Measurements from ENCODE around the gene NBAS.

NBAS gene

GRCh38 chr2:15560988-15561573 lies at the start of gene NBAS:
TSS of gene NBAS (minus strand) at chr2:15561334. CDS start at chr2:15561304, 30 bp downstream.
- peak; percentile 85 for DNase-seq (ENCODE audit: low spot score)

DNA sequence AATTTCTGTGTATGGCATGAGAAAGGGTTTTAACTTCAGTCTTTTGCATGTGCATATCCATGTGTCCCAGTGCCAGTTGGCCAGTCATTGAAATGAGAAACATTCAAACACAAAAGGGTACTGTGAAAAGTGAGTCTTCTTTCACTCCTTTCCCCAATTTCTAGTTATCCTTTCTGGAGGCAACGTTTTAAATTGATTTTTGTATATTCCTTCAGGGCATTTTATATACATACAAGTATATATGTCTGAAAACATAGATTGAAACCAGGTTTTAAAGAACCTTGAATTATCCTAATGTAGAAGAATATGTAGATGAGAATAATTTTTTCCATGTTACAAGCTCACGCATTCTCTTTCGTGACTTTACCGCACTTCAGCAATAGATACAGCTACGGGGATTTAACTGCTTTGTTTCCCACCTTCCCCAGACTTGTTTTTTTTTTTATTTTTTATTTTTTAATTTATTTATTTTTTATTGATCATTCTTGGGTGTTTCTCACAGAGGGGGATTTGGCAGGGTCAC lies 49.4 kb upstream of the NBAS start:
- DNase-seq (ENCODE audit: low spot score): no peak

- no peak for DNase-seq (ENCODE audit: low spot score)
These were observed 48.4 kb upstream of the NBAS start for GRCh38 chr2:15609341-15610042.

- DNase-seq (ENCODE audit: low spot score): no peak
These were observed 47.2 kb upstream of the NBAS start for GRCh38 chr2:15608392-15608761.

DNA sequence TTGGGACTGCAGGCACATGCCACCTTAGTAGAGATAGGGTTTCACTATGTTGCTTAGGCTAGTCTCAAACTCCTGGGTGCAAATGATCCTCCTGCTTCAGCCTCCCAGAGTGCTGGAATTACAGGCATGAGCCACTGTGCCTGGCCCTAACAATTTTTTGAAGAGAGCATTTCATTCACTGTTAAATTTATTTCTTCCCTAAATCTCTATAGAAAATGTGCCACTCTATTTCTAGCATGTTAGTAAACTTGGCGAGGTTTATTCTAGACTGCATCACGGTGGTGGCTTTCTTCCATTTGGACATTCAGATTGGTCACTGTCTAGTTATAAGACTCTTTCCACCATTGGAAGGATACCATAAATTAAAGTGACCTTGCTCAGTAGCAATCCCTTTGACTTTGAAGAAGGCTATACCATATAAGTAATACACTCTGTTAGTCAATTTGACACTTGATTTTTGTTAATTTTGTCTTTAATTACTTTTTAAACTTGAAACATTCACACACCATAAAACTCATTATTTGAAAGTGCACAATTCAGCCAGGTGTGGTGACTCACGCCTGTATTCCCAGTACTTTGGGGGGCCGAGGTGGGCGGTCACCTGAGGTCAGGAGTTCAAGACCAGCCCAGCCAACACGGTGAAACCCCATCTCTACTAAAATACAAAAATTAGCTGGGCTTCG lies 46.7 kb upstream of the NBAS start:
- no peak for DNase-seq (ENCODE audit: low spot score)

DNA sequence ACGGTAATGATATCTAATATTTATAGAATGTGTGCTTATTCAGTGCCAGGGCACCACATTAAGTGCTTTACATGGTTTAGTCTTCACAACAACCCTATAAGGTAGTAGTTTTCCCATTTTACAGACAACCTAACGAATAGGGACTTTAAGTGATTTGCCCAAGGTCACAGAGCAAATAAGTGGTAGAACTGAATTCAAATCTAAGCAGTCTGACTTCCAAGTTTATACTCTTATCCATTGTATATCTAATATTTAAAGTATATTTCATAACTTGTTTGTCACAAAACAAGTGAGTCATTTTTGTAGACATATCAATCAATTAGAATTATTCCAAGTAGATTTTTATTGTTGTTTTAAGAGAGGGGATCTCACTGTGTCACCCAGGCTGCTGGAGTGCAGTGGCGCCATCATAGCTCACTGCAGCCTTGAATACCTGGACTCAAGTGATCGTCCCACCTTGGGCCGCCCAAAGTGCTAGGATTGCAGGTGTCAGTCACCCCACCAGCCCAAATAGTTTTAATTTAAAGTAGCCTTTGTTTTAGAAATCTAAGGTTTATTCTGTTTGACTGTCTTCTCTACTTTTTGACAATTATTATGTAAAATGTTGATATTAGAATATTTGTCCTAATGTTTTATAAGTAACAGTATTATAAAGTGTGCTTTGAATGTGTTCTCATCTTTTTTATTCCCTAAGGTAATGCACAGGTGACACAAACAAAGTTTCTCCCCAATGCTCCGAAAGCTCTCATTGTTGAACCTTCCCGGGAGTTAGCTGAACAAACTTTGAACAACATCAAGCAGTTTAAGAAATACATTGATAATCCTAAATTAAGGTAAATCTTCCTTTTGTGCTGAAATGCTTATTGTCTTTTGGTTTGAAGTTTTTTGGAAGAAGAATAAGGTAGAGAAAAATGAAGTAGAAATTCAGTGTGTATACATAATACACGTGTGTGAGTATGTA lies 45.6 kb upstream of the NBAS start:
- DNase-seq (ENCODE audit: low spot score): no peak

GRCh38 chr2:15605721-15606120 lies 44.6 kb upstream of the NBAS start:
- DNase-seq (ENCODE audit: low spot score): no peak

- no peak for DNase-seq (ENCODE audit: low spot score)
These were observed 42.8 kb upstream of the NBAS start for GRCh38 chr2:15603948-15604347.

- DNase-seq (ENCODE audit: low spot score): no peak
These were observed 42.1 kb upstream of the NBAS start for GRCh38 chr2:15603044-15603765.

- no peak for DNase-seq (ENCODE audit: low spot score)
These were observed 41.3 kb upstream of the NBAS start for GRCh38 chr2:15602393-15602792.

GRCh38 chr2:15601681-15602080 lies 40.5 kb upstream of the NBAS start:
- DNase-seq (ENCODE audit: low spot score): no peak

- no peak for DNase-seq (ENCODE audit: low spot score)
These were observed 38.9 kb upstream of the NBAS start for GRCh38 chr2:15599994-15600393.

GRCh38 chr2:15596968-15597367 lies 35.8 kb upstream of the NBAS start:
- peak; percentile 22 for DNase-seq (ENCODE audit: low spot score)

DNA sequence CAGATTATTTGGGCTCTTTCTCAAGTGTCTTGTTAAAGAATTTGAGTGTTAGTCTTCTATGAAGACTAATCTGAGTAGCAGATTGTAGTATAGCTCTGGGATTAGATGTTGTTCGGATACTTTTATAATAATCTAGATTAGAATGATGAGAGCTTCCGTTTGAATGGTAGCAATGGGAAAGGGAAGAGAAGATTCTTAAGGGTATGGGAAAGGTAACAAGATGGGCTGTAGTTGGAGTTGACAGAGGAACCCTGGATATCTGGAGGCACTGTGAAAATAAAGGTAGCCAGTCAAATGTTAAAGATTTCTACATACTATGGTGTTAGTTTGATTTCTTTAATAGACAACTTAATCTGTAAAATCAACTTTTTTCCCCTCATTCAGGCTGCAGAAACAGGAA lies 35.2 kb upstream of the NBAS start:
- no peak for DNase-seq (ENCODE audit: low spot score)

- DNase-seq (ENCODE audit: low spot score): no peak
These were observed 34.8 kb upstream of the NBAS start for GRCh38 chr2:15595936-15596335.

- DNase-seq (ENCODE audit: low spot score): no peak
These were observed 34.3 kb upstream of the NBAS start for GRCh38 chr2:15595342-15595905.

GRCh38 chr2:15594291-15595256 lies 33.4 kb upstream of the NBAS start:
- no peak for DNase-seq (ENCODE audit: low spot score)

DNA sequence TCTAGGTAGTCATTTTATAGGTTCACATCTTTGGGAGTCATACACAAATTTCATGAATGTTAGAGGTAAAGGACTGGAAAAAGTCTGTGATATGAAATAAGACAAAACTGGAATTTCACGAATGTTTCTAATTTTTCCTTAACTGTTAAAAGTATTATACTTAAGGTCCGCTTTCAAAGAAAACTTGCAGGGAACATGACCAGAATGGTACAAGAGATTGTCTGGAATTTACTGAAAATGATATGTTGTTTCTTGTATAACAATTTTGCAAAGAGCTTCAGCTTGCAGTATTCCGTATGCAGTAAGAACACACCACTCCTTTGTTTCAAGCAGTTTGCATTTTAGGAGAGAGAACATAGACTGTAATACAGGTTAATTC lies 32.2 kb upstream of the NBAS start:
- DNase-seq (ENCODE audit: low spot score): no peak

DNA sequence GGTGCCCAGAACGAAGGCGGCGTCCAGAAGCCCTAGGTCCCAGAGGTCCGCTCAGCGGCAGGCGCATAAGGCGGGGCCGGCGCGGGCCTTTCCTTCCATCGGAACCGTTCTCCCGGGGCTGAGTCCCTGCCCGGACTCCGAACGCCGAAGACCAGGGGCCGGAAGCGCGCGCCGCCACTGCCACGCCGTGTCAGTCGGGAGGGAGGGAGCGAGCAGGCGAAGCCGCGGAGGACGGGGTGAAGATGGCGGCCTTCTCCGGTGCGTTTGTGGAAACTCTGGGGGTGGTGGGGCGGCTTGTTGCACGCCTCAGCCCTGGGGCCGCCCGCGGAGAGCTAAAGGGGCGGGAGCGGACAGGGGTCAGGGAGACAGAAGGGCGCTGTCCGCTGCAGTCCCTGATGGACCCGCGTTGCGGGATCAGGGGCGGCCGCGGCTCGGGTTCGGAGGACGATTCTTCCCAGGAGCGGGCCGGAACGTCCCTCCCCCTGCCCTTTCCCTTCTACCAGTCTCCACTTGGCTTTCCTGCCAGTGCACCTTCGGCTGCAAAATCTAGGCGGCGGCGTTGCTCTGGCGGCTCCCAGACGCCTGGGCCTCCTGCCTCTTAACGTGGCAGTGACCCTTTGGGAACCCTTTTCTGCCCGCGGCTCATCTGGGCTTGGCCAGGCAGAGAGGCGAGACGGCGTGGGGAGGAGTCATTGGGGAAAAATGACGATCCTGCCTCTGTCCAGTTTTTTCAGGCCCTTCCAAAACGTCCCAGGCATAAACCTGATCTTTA lies 30.7 kb upstream of the NBAS start, which contains the start of gene DDX1:
Gene DDX1, plus strand, starts transcription at position 177 of the 772 bp plus-strand sequence. Its CDS starts 66 bp downstream, at position 243.
- DNase-seq (ENCODE audit: low spot score): peak; percentile 71

All from COLO829 (cell line).